ENCODE data around the gene GYPC.

The GYPC gene

DNA sequence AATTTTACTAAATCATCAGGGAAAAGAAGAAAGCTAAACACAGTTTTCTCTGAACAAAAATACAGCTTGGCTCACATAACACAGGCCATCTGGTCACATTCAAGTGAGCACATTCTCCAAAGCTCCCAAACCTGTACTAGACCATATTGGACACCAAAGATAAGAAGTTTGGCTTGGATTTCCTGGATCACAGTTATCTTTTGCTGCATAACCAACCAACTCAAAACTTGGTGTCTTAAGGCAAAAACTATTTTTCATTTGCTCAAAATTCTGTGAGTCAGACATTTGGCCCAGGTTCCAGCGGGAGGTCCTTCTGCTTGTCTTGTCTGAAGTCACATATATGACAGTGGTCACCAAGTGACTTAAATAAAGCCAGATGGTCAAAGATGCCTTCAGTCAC, 83.2 kb downstream of the GYPC start:
- DNase-seq (ENCODE audit: insufficient read length, low spot score) = no peak
- no peak for TF ChIP-seq POLR2A (IDR thresholded peaks at IDR 0.05; ENCODE audit: low read depth, low read length)
- FAIRE-seq = no peak

DNA sequence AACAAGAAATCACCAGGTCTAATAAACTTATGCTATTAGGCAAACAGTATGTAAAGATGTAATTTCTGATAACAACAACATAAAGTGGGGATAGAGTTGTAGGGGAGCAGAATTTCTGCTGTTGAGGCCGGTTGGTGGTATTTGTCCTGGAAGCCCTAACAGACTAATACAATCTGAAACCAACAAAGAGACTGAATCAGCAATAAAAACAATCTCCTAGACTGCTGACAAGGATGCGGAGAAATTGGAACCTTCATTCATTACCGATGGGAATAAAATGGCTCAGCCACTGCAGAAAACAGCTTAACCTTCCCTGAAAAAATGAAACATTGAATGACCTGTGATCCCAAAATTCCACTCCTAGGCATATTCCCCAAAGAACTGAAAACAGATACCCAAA, 88.7 kb downstream of the GYPC start:
- no peak for FAIRE-seq
- no peak for TF ChIP-seq POLR2A (IDR thresholded peaks at IDR 0.05; ENCODE audit: low read depth, low read length)
- DNase-seq (ENCODE audit: insufficient read length, low spot score) = no peak

All from H54 (cell line).